Activated CD4-positive, alpha-beta T cell treated with anti-CD3 and anti-CD28 coated beads, Interleukin-2, amount 10 ng/mL, durations not matched to agents 24 days and 14 days (primary cell): ENCODE results near the gene ST6GALNAC6. TPM values are rescaled to one million over a fixed set of nuclear protein-coding genes. Genes with fewer than 3 reads are reported as not detected.
A peak's percentile ranks its signal among the peaks of the same experiment; 100 is the strongest.
"Not testable (repeated sequence)": the region's sequence is repeated elsewhere in the genome, so short reads cannot be mapped to it uniquely, and the experiment has no call there.

Experiments used
- DNase-seq: peaks from one replicate; pipeline ENCODE4 v3.0.0; 2022
- H3K27ac Mint-ChIP-seq: one replicate; pipeline ENCODE4 v1.8.0; 2022; ENCODE audit warnings: mild to moderate bottlenecking, mixed read lengths
- H3K27me3 Mint-ChIP-seq: one replicate; pipeline ENCODE4 v1.8.0; 2022; ENCODE audit warnings: mixed read lengths
- H3K36me3 Mint-ChIP-seq: one replicate; pipeline ENCODE4 v1.8.0; 2022; ENCODE audit warnings: low read depth, mild to moderate bottlenecking, mixed read lengths
- H3K4me1 Mint-ChIP-seq: one replicate; pipeline ENCODE4 v1.8.0; 2021; ENCODE audit warnings: mixed read lengths
- H3K4me3 Mint-ChIP-seq: one replicate; pipeline ENCODE4 v1.8.0; 2022; ENCODE audit warnings: mild to moderate bottlenecking, moderate library complexity, mixed read lengths
- H3K9me3 Mint-ChIP-seq: one replicate; pipeline ENCODE4 v1.8.0; 2021; ENCODE audit warnings: mixed read lengths
- intact Hi-C: fragments of 100-400 bp; cut with micrococcal nuclease; formaldehyde crosslinking; loops from one replicate; pipeline ENCODE4 v1.15.1; 2023
- total RNA-seq: library from RNA; stranded (reverse); gene quantifications from 2 replicates; pipeline ENCODE4 v1.2.3, GENCODE V29; 2022

ST6GALNAC6 gene
- total RNA-seq, 1 donor from 2014 or later, result 53.3 TPM

GRCh38 chr9:127873886-127874285 lies 25.5 kb downstream of the ST6GALNAC6 start:
- Mint-ChIP-seq H3K9me3 (no peaks in the 10 kb centered on the region), H3K4me1 (no peaks in the 10 kb centered on the region), H3K4me3 (no peak overlapping the region), H3K27me3 (no peaks in the 10 kb centered on the region), H3K36me3 (peaks cover 4% of the 10 kb centered on the region), H3K27ac (no peak overlapping the region)
- intact Hi-C loops, result no loop called here
- DNase-seq, result no peak

- Mint-ChIP-seq H3K27me3 (no peaks in the 10 kb centered on the region), H3K4me3 (no peak overlapping the region), H3K9me3 (no peaks in the 10 kb centered on the region), H3K4me1 (no peaks in the 10 kb centered on the region), H3K27ac (no peak overlapping the region), H3K36me3 (peaks cover 1% of the 10 kb centered on the region)
- intact Hi-C loops, result no loop called here
- DNase-seq, result no peak
Observed at GRCh38 chr9:127873223-127873691, 26.1 kb downstream of the ST6GALNAC6 start.

- Mint-ChIP-seq H3K9me3 (no peaks in the 10 kb centered on the region), H3K4me3 (no peak overlapping the region), H3K27me3 (no peaks in the 10 kb centered on the region), H3K27ac (no peak overlapping the region), H3K36me3 (no peaks in the 10 kb centered on the region), H3K4me1 (no peaks in the 10 kb centered on the region)
- intact Hi-C loops, result no loop called here
- no peak for DNase-seq
Observed at GRCh38 chr9:127872369-127873222, 26.8 kb downstream of the ST6GALNAC6 start.

GRCh38 chr9:127871531-127871930 lies 27.9 kb downstream of the ST6GALNAC6 start:
- Mint-ChIP-seq H3K4me3 (no peak overlapping the region), H3K27me3 (no peaks in the 10 kb centered on the region), H3K27ac (no peak overlapping the region), H3K4me1 (no peaks in the 10 kb centered on the region), H3K36me3 (no peaks in the 10 kb centered on the region), H3K9me3 (no peaks in the 10 kb centered on the region)
- no peak for DNase-seq
- intact Hi-C loops, result no loop called here

- no peaks in the 10 kb centered on the region for H3K9me3 Mint-ChIP-seq
- no peak overlapping the region for H3K27ac Mint-ChIP-seq
- no peak overlapping the region for H3K4me3 Mint-ChIP-seq
- H3K4me1 Mint-ChIP-seq, result peaks cover 1% of the 10 kb centered on the region
- intact Hi-C loops, result loop anchor here (1.0 kb wide), 1 partner anchor 136 kb away; the partner anchor contains the start of gene TOR2A
- no peak for DNase-seq
- no peaks in the 10 kb centered on the region for H3K27me3 Mint-ChIP-seq
- peaks cover 1% of the 10 kb centered on the region for H3K36me3 Mint-ChIP-seq
Observed at GRCh38 chr9:127870887-127871286, 28.5 kb downstream of the ST6GALNAC6 start.

- H3K4me3 Mint-ChIP-seq, H3K36me3 Mint-ChIP-seq, H3K4me1 Mint-ChIP-seq, H3K9me3 Mint-ChIP-seq, H3K27ac Mint-ChIP-seq, H3K27me3 Mint-ChIP-seq, DNase-seq: not testable (repeated sequence)
- intact Hi-C loops, result loop anchor here (1.0 kb wide), 1 partner anchor 135 kb away; the partner anchor contains the start of gene TOR2A
Observed at GRCh38 chr9:127870153-127870491, 29.3 kb downstream of the ST6GALNAC6 start.

GRCh38 chr9:127869310-127870152 lies 29.9 kb downstream of the ST6GALNAC6 start:
- Mint-ChIP-seq H3K4me1 (peaks cover 11% of the 10 kb centered on the region), H3K9me3 (no peaks in the 10 kb centered on the region), H3K27me3 (no peaks in the 10 kb centered on the region), H3K4me3 (no peak overlapping the region), H3K36me3 (peaks cover 3% of the 10 kb centered on the region), H3K27ac (no peak overlapping the region)
- intact Hi-C loops, result loop anchor here (1.0 to 10.0 kb wide), 4 partner anchors 53 to 255 kb away; partner anchors contain the start of genes CDK9, STXBP1 and TOR2A
- DNase-seq, result peak; percentile 95

GRCh38 chr9:127868278-127868902 lies 31.0 kb downstream of the ST6GALNAC6 start:
- peaks cover 11% of the 10 kb centered on the region for H3K4me1 Mint-ChIP-seq
- no peaks in the 10 kb centered on the region for H3K27me3 Mint-ChIP-seq
- no peak overlapping the region for H3K4me3 Mint-ChIP-seq
- intact Hi-C loops, result loop anchor here (5.0 to 10.0 kb wide), 3 partner anchors 54 to 254 kb away; partner anchors contain the start of genes CDK9 and STXBP1
- no peak overlapping the region for H3K27ac Mint-ChIP-seq
- no peaks in the 10 kb centered on the region for H3K9me3 Mint-ChIP-seq
- no peak for DNase-seq
- peaks cover 3% of the 10 kb centered on the region for H3K36me3 Mint-ChIP-seq

- peaks cover 3% of the 10 kb centered on the region for H3K36me3 Mint-ChIP-seq
- no peaks in the 10 kb centered on the region for H3K9me3 Mint-ChIP-seq
- no peak overlapping the region for H3K27ac Mint-ChIP-seq
- no peak for DNase-seq
- intact Hi-C loops, result loop anchor here (5.0 to 10.0 kb wide), 3 partner anchors 55 to 253 kb away; partner anchors contain the start of genes CDK9 and STXBP1
- H3K27me3 Mint-ChIP-seq, result no peaks in the 10 kb centered on the region
- H3K4me1 Mint-ChIP-seq, result peaks cover 16% of the 10 kb centered on the region
- H3K4me3 Mint-ChIP-seq, result no peak overlapping the region
Observed at GRCh38 chr9:127867356-127868277, 31.8 kb downstream of the ST6GALNAC6 start.

- Mint-ChIP-seq H3K27me3 (no peaks in the 10 kb centered on the region), H3K4me1 (peaks cover 25% of the 10 kb centered on the region), H3K36me3 (peaks cover 3% of the 10 kb centered on the region), H3K4me3 (no peak overlapping the region), H3K27ac (no peak overlapping the region), H3K9me3 (no peaks in the 10 kb centered on the region)
- intact Hi-C loops, result loop anchor here (5.0 to 10.0 kb wide), 3 partner anchors 56 to 252 kb away; partner anchors contain the start of genes CDK9 and STXBP1
- no peak for DNase-seq
Observed at GRCh38 chr9:127866535-127866934, 32.9 kb downstream of the ST6GALNAC6 start.

- Mint-ChIP-seq H3K4me3 (no peak overlapping the region), H3K4me1 (peaks cover 31% of the 10 kb centered on the region), H3K27ac (peak overlapping the region; percentile 48), H3K36me3 (peaks cover 3% of the 10 kb centered on the region), H3K9me3 (no peaks in the 10 kb centered on the region), H3K27me3 (no peaks in the 10 kb centered on the region)
- intact Hi-C loops, result loop anchor here (5.0 to 10.0 kb wide), 3 partner anchors 56 to 251 kb away; partner anchors contain the start of genes CDK9 and STXBP1
- peak; percentile 74 for DNase-seq
Observed at GRCh38 chr9:127865645-127866464, 33.5 kb downstream of the ST6GALNAC6 start.

GRCh38 chr9:127863191-127863621 lies 36.2 kb downstream of the ST6GALNAC6 start:
- no peaks in the 10 kb centered on the region for H3K9me3 Mint-ChIP-seq
- peak overlapping the region; percentile 22 for H3K27ac Mint-ChIP-seq
- intact Hi-C loops, result loop anchor here (10.0 kb wide), 1 partner anchor 248 kb away; the partner anchor contains the start of gene STXBP1
- peaks cover 31% of the 10 kb centered on the region for H3K4me1 Mint-ChIP-seq
- H3K27me3 Mint-ChIP-seq, result no peaks in the 10 kb centered on the region
- H3K4me3 Mint-ChIP-seq, result no peak overlapping the region
- H3K36me3 Mint-ChIP-seq, result peaks cover 3% of the 10 kb centered on the region
- DNase-seq, result no peak
